ENCODE measurements around the gene EEF1AKMT3.

GRCh38 chr12:57816855-57817151 lies 44.4 kb downstream of the EEF1AKMT3 start:
- TF ChIP-seq HOMEZ (CRISPR knock-in tag; IDR thresholded peaks at IDR 0.05) (no peak), MAX (CRISPR knock-in tag; IDR thresholded peaks at IDR 0.05) (no peak), CEBPZ (IDR thresholded peaks at IDR 0.05; ENCODE audit: borderline replicate concordance, low read depth, low read length) (no peak), DNMT1 (IDR thresholded peaks at IDR 0.05) (no peak), ZNF277 (CRISPR knock-in tag; IDR thresholded peaks at IDR 0.05; ENCODE audit: borderline replicate concordance) (no peak), MXI1 (IDR thresholded peaks at IDR 0.05; ENCODE audit: low read depth, low read length) (no peak), NCOA1 (IDR thresholded peaks at IDR 0.05; ENCODE audit: low read depth) (no peak), SMARCA5 (IDR thresholded peaks at IDR 0.05) (no peak), MYC (IDR thresholded peaks at IDR 0.05; ENCODE audit: low read depth, low read length) (0 out of 2 replicates have a peak, but pooled peaks have one; percentile 31), MYC (CRISPR knock-in tag; IDR thresholded peaks at IDR 0.05; ENCODE audit: borderline replicate concordance, low read depth) (no peak), RAD21 (CRISPR knock-in tag; conservative IDR thresholded peaks at IDR 0.05 in 1 of 2, IDR thresholded peaks at IDR 0.05 in 1 of 2) (no peak), CTCF (IDR thresholded peaks at IDR 0.05 in 2 of 3, conservative IDR thresholded peaks at IDR 0.05 in 1 of 3; ENCODE audit: insufficient read depth in 2 of 3, low read depth in 1 of 3, low read length in 3 of 3) (no peak), CHAMP1 (IDR thresholded peaks at IDR 0.05) (no peak), ZNF589 (CRISPR knock-in tag; IDR thresholded peaks at IDR 0.05; ENCODE audit: low read depth) (no peak)

Measured in K562 (cell line).